HPDE6-E6E7 (cell line): Measurements from ENCODE around the gene RHOB.
"Not testable (repeated sequence)": the region's sequence is repeated elsewhere in the genome, so short reads cannot be mapped to it uniquely, and the experiment has no call there.

Experiments used
- DNase-seq: peaks from one replicate; pipeline ENCODE4 v3.0.0; 2011; ENCODE audit warnings: missing footprints; ENCODE audit errors: extremely low spot score

RHOB gene

DNA sequence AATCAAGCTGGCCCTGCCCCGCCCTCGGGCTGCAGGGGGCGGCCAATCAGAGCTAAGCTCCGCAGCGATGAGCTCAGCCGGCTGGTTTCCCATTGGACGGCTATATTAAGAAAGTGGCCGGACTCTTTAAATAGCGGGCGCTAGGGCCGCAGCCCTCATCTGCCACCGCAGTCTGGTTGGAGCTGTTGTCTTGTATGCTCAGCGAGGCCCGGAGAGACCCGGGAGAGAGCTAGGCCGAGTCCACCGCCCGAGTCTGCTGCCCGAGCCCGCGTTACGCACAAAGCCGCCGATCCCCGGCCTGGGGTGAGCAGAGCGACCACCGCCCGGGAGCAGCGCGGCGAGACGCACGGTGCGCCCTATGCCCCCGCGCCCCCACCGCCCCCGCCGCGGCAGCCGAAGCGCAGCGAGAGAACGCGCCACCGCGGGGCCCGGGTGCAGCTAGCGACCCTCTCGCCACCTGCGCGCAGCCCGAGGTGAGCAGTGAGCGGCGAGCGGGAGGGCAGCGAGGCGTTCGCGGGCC lies at the start of gene RHOB:
TSS of gene RHOB (plus strand) at position 158 of the 520 bp plus-strand sequence. CDS start 392 bp downstream, outside the sequence.
- peak; percentile 98 for DNase-seq

- DNase-seq = no peak
Measured at GRCh38 chr2:20397811-20398447, 48.9 kb upstream of the RHOB start.

DNA sequence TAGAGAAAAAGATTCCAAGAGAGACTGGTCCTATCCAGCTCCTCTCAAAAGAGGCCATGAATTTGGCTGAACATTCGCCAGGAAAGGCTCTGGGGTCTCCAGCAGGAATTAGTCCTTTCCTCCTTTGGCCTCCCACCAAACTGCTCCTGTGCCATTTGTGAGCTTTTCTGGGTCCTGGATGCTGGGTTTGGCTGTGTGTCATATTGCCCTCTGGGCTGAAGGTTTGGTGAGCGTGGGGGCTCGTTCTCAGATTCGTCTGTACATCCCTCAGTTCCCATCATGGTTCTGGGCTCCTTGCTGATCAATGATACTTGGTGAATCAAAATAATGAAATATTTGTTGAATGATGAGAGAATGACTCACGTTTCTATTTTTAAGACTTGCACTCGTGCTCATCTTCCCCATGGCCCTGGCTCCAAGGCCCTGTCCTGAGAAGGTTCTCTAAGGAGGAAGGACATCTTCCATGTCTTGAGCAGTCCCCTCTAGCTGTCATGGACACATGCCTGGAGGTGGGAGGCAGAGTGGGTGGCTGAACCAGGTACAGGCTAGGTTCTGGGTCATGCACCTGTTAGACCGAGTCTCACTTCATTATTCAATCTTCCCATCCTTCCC lies 47.8 kb upstream of the RHOB start:
- DNase-seq = no peak

DNA sequence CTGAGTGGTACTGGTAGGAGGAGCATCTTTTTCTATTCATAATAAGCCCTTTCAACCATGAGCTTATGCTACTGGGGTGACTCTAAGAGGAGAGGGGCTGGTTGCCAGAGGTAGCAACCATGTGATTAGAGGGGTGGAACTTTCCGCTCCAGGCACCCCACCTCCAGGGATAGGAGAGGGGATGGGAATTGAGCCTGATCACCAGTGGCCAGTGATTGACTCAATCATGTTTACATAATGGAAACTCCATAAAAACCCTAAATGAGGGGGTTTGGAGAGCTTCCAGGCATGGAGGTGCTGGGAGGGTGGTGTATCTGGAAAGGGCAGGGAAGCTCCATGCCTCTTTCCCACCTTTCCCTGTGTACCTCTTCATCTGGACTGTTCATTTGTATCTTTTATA lies 46.6 kb upstream of the RHOB start:
- DNase-seq = no peak

DNA sequence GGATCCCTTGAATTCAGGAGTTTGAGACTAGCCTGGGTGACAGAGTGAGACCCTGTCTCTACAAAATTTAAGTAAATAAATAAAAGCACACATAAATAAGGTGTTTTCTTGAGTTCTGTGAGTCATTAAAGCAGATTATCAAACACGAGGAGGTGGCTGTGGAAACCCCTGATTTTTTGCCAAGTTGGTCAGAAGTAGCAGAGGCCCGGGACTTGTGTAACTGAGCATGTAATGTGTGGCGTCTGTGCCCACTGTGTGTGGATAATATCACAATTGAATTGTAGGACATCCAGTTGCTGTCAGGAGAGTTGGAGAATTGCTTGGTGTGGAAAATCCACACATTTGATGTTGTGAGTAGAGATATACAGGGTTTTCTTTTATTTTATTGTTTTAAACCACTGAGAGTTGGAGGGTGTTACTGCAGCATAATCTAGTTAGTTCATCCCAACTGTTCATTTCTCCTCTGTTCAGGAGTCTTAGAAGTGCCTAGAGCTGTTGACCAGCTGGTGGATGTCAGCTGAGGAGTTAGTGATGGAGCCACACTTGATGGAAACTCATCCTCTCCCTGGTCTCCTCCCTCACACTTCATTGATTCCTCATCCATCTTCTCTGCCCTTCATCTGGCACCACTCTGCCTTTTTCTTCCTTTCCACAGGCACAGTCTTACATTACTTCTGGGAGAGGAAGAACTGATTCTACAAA lies 45.9 kb upstream of the RHOB start:
- no peak for DNase-seq

DNA sequence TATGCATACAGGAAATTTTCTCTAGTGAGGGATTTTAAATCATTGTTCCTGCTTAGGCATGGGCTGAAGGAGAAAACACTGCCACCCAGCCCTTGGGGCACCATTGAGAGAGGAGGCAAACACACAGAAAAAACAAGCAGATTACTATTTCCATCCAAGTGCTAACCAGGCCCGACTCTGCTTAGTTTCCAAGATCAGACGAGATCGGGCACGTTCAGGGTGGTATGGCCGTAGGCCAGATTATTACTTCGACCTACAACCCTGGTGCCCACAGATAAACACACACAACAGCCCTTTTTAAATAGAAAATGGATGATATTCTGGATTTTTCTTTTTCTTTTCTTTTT lies 45.4 kb upstream of the RHOB start:
- DNase-seq = peak; percentile 40

DNA sequence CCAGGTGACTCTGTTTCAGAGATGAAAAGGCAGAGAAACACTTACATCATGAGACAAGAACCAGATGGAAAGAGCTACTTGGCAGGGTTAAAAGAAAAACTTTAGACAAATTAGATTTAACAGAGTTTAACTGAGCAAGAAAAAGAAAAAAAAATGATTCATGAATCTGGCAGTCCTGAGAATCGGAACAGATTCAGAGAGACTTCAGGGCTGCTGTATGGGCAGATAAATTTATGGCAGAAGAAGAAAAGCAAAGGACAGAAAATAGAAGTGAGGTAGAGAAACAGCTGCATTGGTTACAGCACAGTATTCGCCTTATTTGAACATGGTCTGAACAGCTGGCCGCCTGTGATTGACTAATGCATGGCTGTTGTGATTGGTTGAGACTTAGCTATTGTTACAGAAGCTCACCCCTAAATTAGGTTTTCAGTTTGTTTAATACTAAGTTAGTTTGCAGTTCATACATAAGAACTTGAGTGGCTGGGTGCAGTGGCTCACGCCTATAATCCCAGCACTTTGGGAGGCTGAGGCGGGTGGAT lies 43.0 kb upstream of the RHOB start:
- no peak for DNase-seq

DNA sequence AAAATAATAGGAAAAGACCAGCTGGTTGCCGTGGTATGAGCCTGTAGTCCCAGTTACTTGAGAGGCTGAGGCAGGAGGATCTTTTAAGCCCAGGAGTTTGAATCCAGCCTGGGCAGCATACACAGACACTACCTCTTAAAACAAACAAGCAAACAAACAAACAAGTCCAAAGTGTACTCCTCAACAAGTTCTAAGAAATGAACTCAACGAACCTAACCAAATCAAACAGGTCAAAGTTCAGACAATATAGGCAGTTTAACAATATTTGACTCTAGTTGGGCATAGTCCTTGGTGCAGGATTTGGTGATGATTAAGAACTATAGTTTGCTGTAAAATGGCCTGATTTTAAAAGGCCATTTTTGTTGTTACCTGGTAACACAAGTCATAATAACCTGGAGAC lies 41.9 kb upstream of the RHOB start:
- no peak for DNase-seq

GRCh38 chr2:20409039-20409438 lies 37.8 kb upstream of the RHOB start:
- DNase-seq = no peak

- DNase-seq = no peak
Measured at GRCh38 chr2:20410556-20411277, 36.2 kb upstream of the RHOB start.

GRCh38 chr2:20411361-20411894 lies 35.4 kb upstream of the RHOB start:
- DNase-seq = peak; percentile 65

DNA sequence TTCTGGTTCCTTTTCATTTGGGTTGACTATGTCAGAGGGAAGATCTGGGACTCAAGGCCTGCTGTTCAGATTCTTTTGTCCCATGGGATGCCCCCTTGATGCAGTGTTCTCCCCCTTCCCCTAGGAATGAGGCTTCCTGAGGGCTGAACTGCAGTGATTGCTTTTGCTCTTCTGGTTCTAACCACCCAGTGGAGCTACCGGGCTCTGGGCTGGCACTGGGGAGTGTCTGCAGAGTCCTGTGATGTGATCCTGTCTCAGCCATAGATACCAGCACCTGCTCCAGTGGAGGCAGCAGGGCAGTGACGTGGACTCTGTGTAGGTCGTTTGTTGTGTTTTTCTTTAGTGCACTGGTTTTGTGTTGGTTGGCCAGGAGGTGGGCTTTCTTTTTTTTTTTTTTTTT lies 32.1 kb upstream of the RHOB start:
- no peak for DNase-seq

DNA sequence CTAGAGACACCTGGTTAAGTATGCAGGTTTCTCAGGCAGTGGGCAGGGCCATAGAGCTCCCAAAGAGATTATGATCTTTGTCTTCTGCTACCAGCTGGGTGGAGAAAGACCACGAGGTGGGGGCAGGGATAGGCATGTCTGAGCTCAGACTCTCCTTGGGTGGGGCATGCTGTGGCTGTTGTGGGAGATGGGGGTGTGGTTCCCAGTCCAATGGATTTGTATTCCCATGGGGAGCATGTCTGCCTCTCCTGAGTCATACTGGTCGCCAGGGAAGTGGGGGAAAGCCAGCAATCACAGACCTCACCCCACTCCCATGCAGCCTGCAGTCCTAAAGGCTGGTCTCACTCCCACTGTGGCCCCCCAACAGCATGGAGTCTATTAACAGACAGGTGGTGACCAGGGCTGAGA lies 31.4 kb upstream of the RHOB start:
- DNase-seq = no peak

- no peak for DNase-seq
Measured at GRCh38 chr2:20416723-20417122, 30.2 kb upstream of the RHOB start.

DNA sequence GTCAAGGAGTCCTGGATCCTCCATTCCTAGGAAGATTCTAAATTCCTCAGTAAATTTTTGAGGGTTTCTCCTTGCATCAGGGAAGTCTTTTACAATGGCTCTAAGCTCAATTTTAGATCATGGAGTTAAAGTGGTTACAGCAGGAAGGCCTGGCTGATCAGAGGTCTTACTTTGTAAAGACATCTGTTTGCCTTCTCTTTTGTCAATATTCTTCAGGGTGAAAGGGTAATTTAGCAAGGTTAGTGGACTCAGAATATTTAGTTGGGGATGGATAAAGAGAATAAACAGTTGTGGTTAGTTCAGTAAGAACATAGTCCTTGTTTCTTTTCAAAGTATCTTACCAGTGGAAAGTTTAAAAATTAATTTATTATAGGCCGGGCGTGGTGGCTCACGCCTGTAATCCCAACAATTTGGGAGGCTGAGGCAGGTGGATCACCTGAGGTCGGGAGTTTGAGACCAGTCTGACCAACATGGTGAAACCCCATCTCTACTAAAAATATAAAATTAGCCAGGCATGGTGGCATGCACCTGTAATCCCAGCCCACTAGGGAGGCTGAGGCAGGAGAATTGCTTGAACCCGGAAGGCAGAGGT lies 29.5 kb upstream of the RHOB start:
- not testable (repeated sequence) for DNase-seq

- DNase-seq = no peak
Measured at GRCh38 chr2:20418519-20418918, 28.4 kb upstream of the RHOB start.

- no peak for DNase-seq
Measured at GRCh38 chr2:20419007-20419576, 27.8 kb upstream of the RHOB start.

DNA sequence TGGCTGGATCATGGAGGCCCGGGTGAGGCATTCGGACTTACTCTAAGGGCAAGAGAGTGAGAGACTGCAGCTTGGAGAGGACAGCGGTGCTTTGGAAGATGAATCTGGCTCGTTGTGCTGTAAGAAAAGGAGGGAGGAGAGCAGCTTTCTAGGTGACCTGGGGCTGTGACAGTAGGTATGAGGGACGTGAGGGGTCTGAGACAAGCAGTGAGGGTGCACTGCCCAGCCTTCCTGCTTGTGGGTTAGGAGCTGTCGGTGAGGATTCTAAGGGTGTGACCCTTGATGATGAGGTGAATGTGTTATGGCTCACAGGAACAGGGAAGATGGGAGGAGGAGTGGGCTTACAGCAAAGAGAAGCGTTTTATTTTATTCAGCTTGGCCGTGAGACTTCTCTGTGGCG lies 27.1 kb upstream of the RHOB start:
- DNase-seq = no peak

GRCh38 chr2:20421336-20421987 lies 25.4 kb upstream of the RHOB start:
- no peak for DNase-seq

DNA sequence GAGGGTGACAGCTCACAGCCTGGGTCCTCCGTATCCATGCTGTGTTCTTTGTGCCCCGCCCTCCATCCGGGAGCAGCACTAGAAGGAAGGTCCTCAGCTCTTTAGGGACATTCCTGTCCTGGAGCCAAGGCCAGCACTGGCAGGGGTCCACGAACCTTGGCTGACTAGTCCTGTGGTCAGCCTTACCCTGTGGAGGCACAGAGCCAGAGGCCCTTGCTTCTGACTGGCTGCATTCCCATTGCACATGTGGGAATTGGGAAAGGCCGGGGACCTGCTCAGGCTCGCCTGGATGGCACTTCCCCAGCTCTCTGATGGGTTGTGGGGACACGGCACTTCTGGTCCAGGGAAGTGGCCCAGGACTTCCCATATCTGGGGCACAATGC lies 24.9 kb upstream of the RHOB start:
- no peak for DNase-seq
